IPS-18a (cell line): ENCODE measurements around the gene MBNL1.

ENCODE experiments used
- H3K27ac ChIP-seq: one replicate; pipeline ENCODE4 v1.5.1; 2013; ENCODE audit warnings: low read length
- H3K27me3 ChIP-seq: one replicate; pipeline ENCODE4 v1.6.1; 2013; ENCODE audit warnings: mild to moderate bottlenecking, low read length; ENCODE audit not compliant: control insufficient read depth, insufficient read depth
- H3K36me3 ChIP-seq: one replicate; pipeline ENCODE4 v1.6.1; 2013; ENCODE audit warnings: low read depth, low read length; ENCODE audit not compliant: control insufficient read depth
- H3K4me1 ChIP-seq: one replicate; pipeline ENCODE4 v1.6.1; 2013; ENCODE audit warnings: low read depth, low read length; ENCODE audit not compliant: control insufficient read depth
- H3K4me3 ChIP-seq: one replicate; pipeline ENCODE4 v1.5.1; 2013; ENCODE audit warnings: low read length
- H3K9ac ChIP-seq: one replicate; pipeline ENCODE4 v1.6.1; 2013; ENCODE audit warnings: mild to moderate bottlenecking, low read length, moderate library complexity
- H3K9me3 ChIP-seq: one replicate; pipeline ENCODE4 v1.6.1; 2013; ENCODE audit warnings: low read depth, low read length; ENCODE audit not compliant: control insufficient read depth

The MBNL1 gene

DNA sequence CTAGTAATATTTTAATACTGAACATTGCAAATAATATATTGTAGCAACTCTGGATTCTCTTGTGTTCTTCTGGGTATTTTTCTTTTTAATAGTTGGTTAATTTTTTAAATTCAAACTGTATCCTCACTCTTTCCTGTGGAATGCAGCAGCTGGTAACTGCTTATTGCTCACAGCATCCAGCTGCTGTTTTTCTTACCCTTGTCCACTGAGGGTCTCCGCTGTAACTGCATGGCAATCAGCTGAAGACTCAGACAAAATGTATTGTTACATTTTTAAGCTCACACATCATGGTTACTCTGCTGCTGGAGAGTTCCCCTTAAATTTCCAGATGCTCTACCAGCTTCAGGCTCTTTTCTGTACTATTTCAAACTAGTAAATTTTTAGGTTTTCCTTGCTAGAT, 227.6 kb downstream of the MBNL1 start:
- Histone ChIP-seq H3K9me3 (no peaks in the 10 kb centered on the region), H3K4me1 (peaks cover 18% of the 10 kb centered on the region), H3K27ac (no peak overlapping the region), H3K27me3 (no peaks in the 10 kb centered on the region), H3K4me3 (no peak overlapping the region), H3K36me3 (no peaks in the 10 kb centered on the region), H3K9ac (no peak overlapping the region)

- Histone ChIP-seq H3K9me3 (no peaks in the 10 kb centered on the region), H3K9ac (no peak overlapping the region), H3K27me3 (no peaks in the 10 kb centered on the region), H3K4me3 (no peak overlapping the region), H3K27ac (no peak overlapping the region), H3K36me3 (no peaks in the 10 kb centered on the region), H3K4me1 (peaks cover 18% of the 10 kb centered on the region)
These were observed 228.0 kb downstream of the MBNL1 start for GRCh38 chr3:152496716-152497115.

DNA sequence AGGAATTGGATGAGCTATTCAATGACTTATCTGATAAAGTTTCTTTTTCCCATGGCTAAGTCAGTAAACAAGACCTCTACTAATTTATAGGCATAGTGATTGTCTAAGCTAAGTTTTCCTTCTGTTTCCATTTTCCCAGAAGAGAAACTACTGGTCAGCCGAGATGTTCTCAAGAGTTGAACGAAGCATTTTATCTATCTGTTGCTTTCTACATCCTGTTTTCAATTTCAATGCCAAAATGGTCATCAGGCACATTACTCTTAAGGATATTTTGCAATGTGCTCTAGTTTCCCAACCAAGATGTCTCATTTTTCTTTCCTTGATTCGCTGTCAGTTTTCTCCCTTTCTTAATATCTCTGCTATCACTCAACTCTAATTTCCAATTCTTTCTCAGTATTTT, 228.7 kb downstream of the MBNL1 start:
- H3K27me3 ChIP-seq = no peaks in the 10 kb centered on the region
- no peak overlapping the region for H3K9ac ChIP-seq
- H3K4me3 ChIP-seq = no peak overlapping the region
- H3K27ac ChIP-seq = no peak overlapping the region
- H3K9me3 ChIP-seq = no peaks in the 10 kb centered on the region
- H3K36me3 ChIP-seq = no peaks in the 10 kb centered on the region
- H3K4me1 ChIP-seq = peaks cover 18% of the 10 kb centered on the region

- Histone ChIP-seq H3K9me3 (no peaks in the 10 kb centered on the region), H3K27me3 (no peaks in the 10 kb centered on the region), H3K4me3 (no peak overlapping the region), H3K27ac (no peak overlapping the region), H3K9ac (no peak overlapping the region), H3K4me1 (peaks cover 18% of the 10 kb centered on the region), H3K36me3 (no peaks in the 10 kb centered on the region)
These were observed 229.2 kb downstream of the MBNL1 start for GRCh38 chr3:152497890-152498289.

DNA sequence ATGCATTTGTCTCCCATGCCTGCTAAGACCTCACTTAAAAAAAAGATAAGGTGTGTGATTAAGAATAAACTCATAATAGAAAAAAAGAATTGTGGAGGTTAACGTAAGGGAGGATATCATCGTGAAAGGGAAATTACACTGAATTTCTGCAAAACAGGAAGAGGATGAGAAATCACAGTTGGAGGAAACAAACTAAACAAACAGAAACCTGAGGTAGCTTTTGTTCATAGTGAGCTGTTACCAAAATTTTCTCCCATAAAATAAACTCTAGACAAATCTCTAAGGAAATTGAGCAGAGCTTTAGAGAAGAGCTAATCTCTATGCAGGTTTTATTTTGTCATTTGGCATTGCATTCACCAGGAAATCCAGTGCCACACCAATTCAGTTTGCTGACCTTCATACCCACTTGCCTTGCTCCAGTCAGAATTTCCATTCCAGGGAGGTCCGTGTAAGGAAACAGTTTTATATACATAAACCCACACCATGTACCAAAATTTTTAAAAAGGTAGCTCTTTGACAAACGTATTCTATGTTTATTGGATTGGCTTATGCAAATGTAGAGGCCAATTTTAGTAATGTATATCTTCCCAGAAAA, 231.2 kb downstream of the MBNL1 start:
- H3K27me3 ChIP-seq = no peaks in the 10 kb centered on the region
- H3K4me1 ChIP-seq = peaks cover 18% of the 10 kb centered on the region
- no peak overlapping the region for H3K4me3 ChIP-seq
- no peak overlapping the region for H3K9ac ChIP-seq
- no peak overlapping the region for H3K27ac ChIP-seq
- H3K9me3 ChIP-seq = no peaks in the 10 kb centered on the region
- no peaks in the 10 kb centered on the region for H3K36me3 ChIP-seq

GRCh38 chr3:152505926-152506325, 237.2 kb downstream of the MBNL1 start:
- no peak overlapping the region for H3K27ac ChIP-seq
- no peaks in the 10 kb centered on the region for H3K27me3 ChIP-seq
- no peaks in the 10 kb centered on the region for H3K36me3 ChIP-seq
- no peaks in the 10 kb centered on the region for H3K9me3 ChIP-seq
- H3K4me3 ChIP-seq = no peak overlapping the region
- H3K4me1 ChIP-seq = no peaks in the 10 kb centered on the region
- H3K9ac ChIP-seq = no peak overlapping the region

GRCh38 chr3:152508705-152509104, 240.0 kb downstream of the MBNL1 start:
- Histone ChIP-seq H3K9me3 (no peaks in the 10 kb centered on the region), H3K36me3 (no peaks in the 10 kb centered on the region), H3K4me3 (no peak overlapping the region), H3K4me1 (no peaks in the 10 kb centered on the region), H3K9ac (no peak overlapping the region), H3K27ac (no peak overlapping the region), H3K27me3 (no peaks in the 10 kb centered on the region)

GRCh38 chr3:152511904-152512303, 243.2 kb downstream of the MBNL1 start:
- Histone ChIP-seq H3K36me3 (no peaks in the 10 kb centered on the region), H3K4me3 (no peak overlapping the region), H3K27me3 (no peaks in the 10 kb centered on the region), H3K9me3 (no peaks in the 10 kb centered on the region), H3K27ac (no peak overlapping the region), H3K4me1 (peaks cover 16% of the 10 kb centered on the region), H3K9ac (no peak overlapping the region)

DNA sequence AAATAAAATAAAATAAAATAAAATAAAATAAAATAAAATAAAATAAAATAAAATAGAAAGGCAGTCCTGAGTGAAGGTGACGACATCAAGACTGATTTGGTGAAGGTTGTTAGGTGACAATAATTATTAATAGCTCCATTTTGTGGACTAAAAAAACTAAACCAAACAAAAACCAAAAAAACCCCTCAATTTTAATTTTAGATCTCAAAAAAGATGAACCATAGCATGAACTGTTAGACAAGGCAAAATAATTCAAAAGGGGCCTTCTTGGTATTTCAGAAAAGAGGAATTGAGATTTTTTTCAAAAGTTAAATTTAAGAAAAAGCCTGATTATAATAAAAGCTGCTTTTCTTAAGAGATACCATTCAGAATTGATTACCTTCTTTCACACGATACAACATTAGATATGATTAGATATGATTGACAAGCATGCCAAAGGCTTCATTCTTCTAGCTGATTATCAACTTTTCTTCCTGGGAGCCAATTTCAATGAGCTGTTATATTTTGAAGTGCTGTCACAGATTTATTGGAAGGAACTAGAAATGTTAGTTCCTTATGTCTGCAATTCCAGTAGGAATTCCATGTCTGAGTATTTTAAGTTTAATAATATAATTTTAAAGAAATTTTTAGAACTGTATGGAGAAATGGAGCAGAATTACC, 244.7 kb downstream of the MBNL1 start:
- Histone ChIP-seq H3K4me3 (no peak overlapping the region), H3K9me3 (no peaks in the 10 kb centered on the region), H3K27ac (no peak overlapping the region), H3K9ac (no peak overlapping the region), H3K4me1 (peaks cover 30% of the 10 kb centered on the region), H3K36me3 (no peaks in the 10 kb centered on the region), H3K27me3 (no peaks in the 10 kb centered on the region)
